ENCODE data around the gene TNFRSF4. TPM values are rescaled to one million over a fixed set of nuclear protein-coding genes. Genes with fewer than 3 reads are reported as not detected.

Gene TNFRSF4
- total and polyA plus RNA-seq, 4 donors = 0.08 to 0.35 (median 0.15) TPM; not detected in 1

- DNase-seq (ENCODE audit: low spot score) = no peak
- Histone ChIP-seq H3K27ac (ENCODE audit: low read depth in 1 of 2, low read length in 2 of 2) (peak overlapping the region in 1 of 2 donors; percentile 30), H3K9me3 (ENCODE audit: control insufficient read depth in 4 of 4, low read length in 3 of 4) (no peaks in the 10 kb centered on the region), H3K4me3 (ENCODE audit: low read depth in 1 of 3, low read length in 3 of 3) (no peak overlapping the region), H3K36me3 (ENCODE audit: control insufficient read depth in 4 of 4, insufficient read depth in 3 of 4, low read depth in 1 of 4, low read length in 3 of 4) (no peaks in the 10 kb centered on the region), H3K4me1 (ENCODE audit: control insufficient read depth in 4 of 4, insufficient read depth in 4 of 4, low read length in 3 of 4) (peaks cover 9 to 24% (median 13%) of the 10 kb centered on the region in 4 donors), H3K9ac (ENCODE audit: low read depth in 1 of 2, low read length in 2 of 2) (no peak overlapping the region), H3K27me3 (ENCODE audit: control insufficient read depth in 4 of 4, insufficient read depth in 4 of 4, low read length in 3 of 4) (no peaks in the 10 kb centered on the region)
- 70% methylated on average over 11 of the region's 11 CpGs for WGBS
- TF ChIP-seq FOXA2 (IDR thresholded peaks at IDR 0.05) (no peak), SP1 (IDR thresholded peaks at IDR 0.05) (no peak), YY1 (IDR thresholded peaks at IDR 0.05) (no peak)
Measured at GRCh38 chr1:1240348-1240732, 26.4 kb upstream of the TNFRSF4 start.

GRCh38 chr1:1239614-1240347 is 25.8 kb upstream of the TNFRSF4 start:
- H3K36me3 ChIP-seq (ENCODE audit: control insufficient read depth in 4 of 4, insufficient read depth in 3 of 4, low read depth in 1 of 4, low read length in 3 of 4) = no peaks in the 10 kb centered on the region
- peaks cover 9 to 24% (median 13%) of the 10 kb centered on the region in 4 donors for H3K4me1 ChIP-seq (ENCODE audit: control insufficient read depth in 4 of 4, insufficient read depth in 4 of 4, low read length in 3 of 4)
- peak; percentile 55 for DNase-seq (ENCODE audit: low spot score)
- H3K27ac ChIP-seq (ENCODE audit: low read depth in 1 of 2, low read length in 2 of 2) = peak overlapping the region; percentile 12 to 30
- no peak overlapping the region for H3K9ac ChIP-seq (ENCODE audit: low read depth in 1 of 2, low read length in 2 of 2)
- TF ChIP-seq FOXA2 (IDR thresholded peaks at IDR 0.05) (no peak), REST (IDR thresholded peaks at IDR 0.05) (no peak), ATF3 (IDR thresholded peaks at IDR 0.05) (no peak), JUND (IDR thresholded peaks at IDR 0.05) (no peak), ZBTB33 (IDR thresholded peaks at IDR 0.05) (no peak), TAF1 (conservative IDR thresholded peaks at IDR 0.05) (no peak), CTCF (IDR thresholded peaks at IDR 0.05; ENCODE audit: low read depth, low read length, missing input control) (no peak), NR2F2 (IDR thresholded peaks at IDR 0.05) (peak; percentile 85), RAD21 (IDR thresholded peaks at IDR 0.05) (no peak), YY1 (IDR thresholded peaks at IDR 0.05) (no peak), FOXA1 (IDR thresholded peaks at IDR 0.05) (no peak), MAX (IDR thresholded peaks at IDR 0.05) (no peak), RXRA (IDR thresholded peaks at IDR 0.05) (peak; percentile 86 to 94), GABPA (IDR thresholded peaks at IDR 0.05 in 1 of 2, conservative IDR thresholded peaks at IDR 0.05 in 1 of 2) (no peak), EGR1 (IDR thresholded peaks at IDR 0.05; ENCODE audit: low read depth in 2 of 2) (no peak), SP1 (IDR thresholded peaks at IDR 0.05) (peak; percentile 21), HNF4G (IDR thresholded peaks at IDR 0.05) (no peak), HNF4A (conservative IDR thresholded peaks at IDR 0.05) (peak; percentile 57 to 58)
- 27% methylated on average over 30 of the region's 30 CpGs for WGBS
- no peaks in the 10 kb centered on the region for H3K9me3 ChIP-seq (ENCODE audit: control insufficient read depth in 4 of 4, low read length in 3 of 4)
- H3K4me3 ChIP-seq (ENCODE audit: low read depth in 1 of 3, low read length in 3 of 3) = no peak overlapping the region
- H3K27me3 ChIP-seq (ENCODE audit: control insufficient read depth in 4 of 4, insufficient read depth in 4 of 4, low read length in 3 of 4) = no peaks in the 10 kb centered on the region
